Measurements from ENCODE around the gene DCC.
A peak's percentile ranks its signal among the peaks of the same experiment; 100 is the strongest.

DCC gene

GRCh38 chr18:52607985-52608384 is 268.0 kb downstream of the DCC start:
- no peak for DNase-seq

- no peak for DNase-seq
Observed at GRCh38 chr18:52610451-52611115, 270.6 kb downstream of the DCC start.

GRCh38 chr18:52612406-52612805 is 272.4 kb downstream of the DCC start:
- no peak for DNase-seq

GRCh38 chr18:52615321-52615720 is 275.3 kb downstream of the DCC start:
- DNase-seq: no peak

- no peak for DNase-seq
Observed at GRCh38 chr18:52615943-52616342, 275.9 kb downstream of the DCC start.

GRCh38 chr18:52617931-52618330 is 277.9 kb downstream of the DCC start:
- DNase-seq: no peak

GRCh38 chr18:52620926-52621439 is 281.0 kb downstream of the DCC start:
- no peak for DNase-seq

- no peak for DNase-seq
Observed at GRCh38 chr18:52624702-52625101, 284.7 kb downstream of the DCC start.

GRCh38 chr18:52636536-52636935 is 296.5 kb downstream of the DCC start:
- no peak for DNase-seq

- no peak for DNase-seq
Observed at GRCh38 chr18:52648201-52648600, 308.2 kb downstream of the DCC start.

GRCh38 chr18:52652391-52652790 is 312.4 kb downstream of the DCC start:
- DNase-seq: no peak

- no peak for DNase-seq
Observed at GRCh38 chr18:52657043-52657805, 317.2 kb downstream of the DCC start.

GRCh38 chr18:52667463-52668065 is 327.6 kb downstream of the DCC start:
- no peak for DNase-seq

- peak; percentile 5 for DNase-seq
Observed at GRCh38 chr18:52670896-52671295, 330.9 kb downstream of the DCC start.

- DNase-seq: no peak
Observed at GRCh38 chr18:52678034-52678433, 338.0 kb downstream of the DCC start.

GRCh38 chr18:52678551-52678950 is 338.6 kb downstream of the DCC start:
- no peak for DNase-seq

- no peak for DNase-seq
Observed at GRCh38 chr18:52679354-52679753, 339.4 kb downstream of the DCC start.

- no peak for DNase-seq
Observed at GRCh38 chr18:52682260-52682659, 342.3 kb downstream of the DCC start.

GRCh38 chr18:52685316-52685715 is 345.3 kb downstream of the DCC start:
- DNase-seq: no peak

- DNase-seq: no peak
Observed at GRCh38 chr18:52691841-52692240, 351.8 kb downstream of the DCC start.

- DNase-seq: peak; percentile 7
Observed at GRCh38 chr18:52694804-52695203, 354.8 kb downstream of the DCC start.

GRCh38 chr18:52700116-52700515 is 360.1 kb downstream of the DCC start:
- DNase-seq: no peak

- DNase-seq: no peak
Observed at GRCh38 chr18:52700816-52701215, 360.8 kb downstream of the DCC start.

Measured in hematopoietic multipotent progenitor cell treated with erythropoietin and hydrocortisone succinate and interleukin-3 and kit ligand, for 6 days (in vitro differentiated cells).